GM12878 (cell line): Measurements from ENCODE around the gene RNF220.

ENCODE experiments used
- CHD1 ChIP-seq: IDR thresholded peaks from 2 replicates; pipeline ENCODE4 v1.6.1; 2012; ENCODE audit warnings: low read depth, low read length, improper control_type of control experiment
- CTCF ChIP-seq, 3 experiments: IDR thresholded peaks in 2 of 3; conservative IDR thresholded peaks in 1 of 3; 2 replicates each; pipeline ENCODE4 v1.5.1; 2011; ENCODE audit warnings: low read depth in 3 of 3, low read length in 3 of 3, mild to moderate bottlenecking in 3 of 3, control low read depth in 2 of 3, moderate library complexity in 2 of 3, inconsistent platforms in 1 of 3, mixed read lengths in 1 of 3; ENCODE audit not compliant: control insufficient read depth in 2 of 3, insufficient read depth in 1 of 3; ENCODE audit errors: extremely low read depth in 1 of 3
- ETV6 ChIP-seq, 2 experiments: fragments of 450-650 bp in 1 of 2; IDR thresholded peaks in 1 of 2; conservative IDR thresholded peaks in 1 of 2; 2 replicates each; pipeline ENCODE4 v1.6.1; 2014; ENCODE audit warnings: antibody characterized with exemption in 1 of 2, borderline replicate concordance in 1 of 2, low read depth in 1 of 2, mild to moderate bottlenecking in 1 of 2, moderate library complexity in 1 of 2
- EZH2 ChIP-seq: IDR thresholded peaks from 2 replicates; pipeline ENCODE4 v1.6.1; 2012; ENCODE audit warnings: low read depth, mild to moderate bottlenecking, control low read depth, inconsistent platforms, low read length, borderline replicate concordance; ENCODE audit not compliant: control insufficient read depth
- KAT2A ChIP-seq: conservative IDR thresholded peaks from 2 replicates; pipeline ENCODE4 v1.6.1; 2011; ENCODE audit warnings: low read depth, low read length; ENCODE audit not compliant: control insufficient read depth
- MTA2 ChIP-seq: fragments of 450-650 bp; IDR thresholded peaks from 2 replicates; pipeline ENCODE4 v1.6.1; 2016; ENCODE audit warnings: low read depth, mild to moderate bottlenecking, moderate library complexity
- PAX8 ChIP-seq: fragments of 450-650 bp; IDR thresholded peaks from 2 replicates; pipeline ENCODE4 v1.6.1; 2017; ENCODE audit warnings: mild to moderate bottlenecking, moderate library complexity
- POLR2AphosphoS5 ChIP-seq: IDR thresholded peaks from 2 replicates; pipeline ENCODE4 v1.6.1; 2011; ENCODE audit warnings: mild to moderate bottlenecking, low read length, inconsistent platforms
- RCOR1 ChIP-seq: conservative IDR thresholded peaks from 2 replicates; pipeline ENCODE4 v1.6.1; 2012; ENCODE audit warnings: low read depth, low read length, improper control_type of control experiment
- REST ChIP-seq: IDR thresholded peaks from 2 replicates; pipeline ENCODE4 v1.6.1; 2012; ENCODE audit warnings: mild to moderate bottlenecking, low read depth, low read length
- SMAD1 ChIP-seq: fragments of 450-650 bp; IDR thresholded peaks from 2 replicates; pipeline ENCODE4 v1.6.1; 2018; ENCODE audit warnings: mild to moderate bottlenecking, low read depth; ENCODE audit not compliant: partially characterized antibody
- TAF1 ChIP-seq: IDR thresholded peaks from 2 replicates; pipeline ENCODE4 v1.6.1; 2011; ENCODE audit warnings: mild to moderate bottlenecking, low read depth, low read length, borderline replicate concordance
- TBL1XR1 ChIP-seq: IDR thresholded peaks from 2 replicates; pipeline ENCODE4 v1.6.1; 2012; ENCODE audit warnings: low read depth, low read length, improper control_type of control experiment
- ZBTB33 ChIP-seq: fragments of 450-650 bp; IDR thresholded peaks from 2 replicates; pipeline ENCODE4 v1.6.1; 2017; ENCODE audit warnings: mild to moderate bottlenecking

GRCh38 chr1:44405031-44405797 lies at the start of gene RNF220:
- TF ChIP-seq MTA2 (no peak), REST (no peak), CHD1 (no peak), SMAD1 (no peak), POLR2AphosphoS5 (no peak), EZH2 (0 out of 2 replicates have a peak, but pooled peaks have one; percentile 12), RCOR1 (no peak), CTCF (IDR thresholded peaks at IDR 0.05 in 2 of 3, conservative IDR thresholded peaks at IDR 0.05 in 1 of 3; ENCODE audit: control insufficient read depth in 2 of 3, extremely low read depth in 1 of 3, insufficient read depth in 1 of 3, low read depth in 3 of 3, low read length in 3 of 3) (no peak), ZBTB33 (no peak), KAT2A (no peak), TAF1 (no peak), PAX8 (no peak), ETV6 (conservative IDR thresholded peaks at IDR 0.05 in 1 of 2, IDR thresholded peaks at IDR 0.05 in 1 of 2; ENCODE audit: borderline replicate concordance in 1 of 2, low read depth in 1 of 2) (no peak), TBL1XR1 (no peak)
